Measurements from ENCODE around the gene DUSP22.

Gene DUSP22

DNA sequence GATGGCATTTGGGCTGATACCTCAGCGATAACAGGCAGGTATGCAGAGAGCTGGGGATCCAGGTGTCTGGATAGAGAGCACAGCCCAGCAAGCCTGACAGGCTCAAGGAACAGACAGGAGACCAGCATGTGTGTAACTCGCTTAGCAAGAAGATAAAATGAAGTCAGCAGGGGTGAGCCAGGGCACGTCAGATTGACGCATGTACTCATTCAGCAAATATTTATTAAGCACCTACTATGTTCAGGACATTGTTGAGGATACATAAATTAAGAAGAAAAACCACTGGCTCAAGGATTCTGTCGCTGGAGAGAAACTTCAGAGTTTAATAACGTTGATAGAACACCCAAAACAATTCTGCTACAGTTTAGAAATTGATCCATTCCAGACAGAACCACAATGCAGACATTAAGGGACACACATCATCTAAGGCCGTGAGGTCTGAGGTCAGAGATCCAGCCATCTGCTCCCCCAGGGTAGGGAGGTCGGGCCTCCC, 1.0 kb upstream of the DUSP22 start:
- Histone ChIP-seq H3K4me2 (ENCODE audit: low read depth, low read length) (peak overlapping the region; percentile 95), H3K9ac (ENCODE audit: low read length) (peak overlapping the region; percentile 91)

DNA sequence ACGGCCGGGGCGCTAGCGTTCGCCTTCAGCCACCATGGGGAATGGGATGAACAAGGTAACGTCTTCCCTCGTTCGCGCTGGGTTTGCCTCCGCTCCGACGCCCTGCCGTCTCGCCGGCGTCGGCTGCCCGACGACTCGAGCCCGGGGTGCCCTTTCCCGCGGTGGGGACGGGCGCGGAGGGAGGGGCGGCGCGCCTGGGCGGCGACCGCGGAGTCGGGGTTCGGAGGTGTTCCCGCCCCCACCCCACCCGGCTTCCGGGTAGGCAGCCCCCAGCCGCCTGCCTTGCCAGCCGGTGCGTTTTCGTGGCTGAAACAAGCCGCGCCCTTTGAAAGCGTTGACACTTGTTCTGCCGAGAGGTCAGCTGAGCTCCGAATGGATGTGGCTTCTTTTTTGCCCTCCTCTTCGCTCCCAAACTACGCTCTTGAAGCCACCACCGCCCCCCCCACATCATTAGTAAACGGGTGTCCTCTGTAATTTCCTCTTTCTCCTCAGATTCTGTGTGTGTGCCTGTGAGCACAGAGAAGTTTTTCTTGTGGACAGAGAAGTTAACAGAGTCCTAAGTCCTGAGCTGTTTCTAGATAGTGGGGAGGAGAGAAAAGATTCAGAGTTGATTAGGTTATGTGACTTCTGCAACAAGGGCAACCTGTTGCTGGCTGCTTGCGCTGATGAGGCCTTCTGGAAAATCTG, 362 bp downstream of the DUSP22 start:
- Histone ChIP-seq H2AFZ (ENCODE audit: low read length) (peak overlapping the region; percentile 32), H3K4me2 (ENCODE audit: low read depth, low read length) (peak overlapping the region; percentile 83), H3K4me1 (ENCODE audit: low read length) (peaks cover 52% of the 10 kb centered on the region), H3K27ac (ENCODE audit: low read length) (peak overlapping the region; percentile 89), H3K36me3 (replicated peaks; ENCODE audit: insufficient read depth, low read length) (no peaks in the 10 kb centered on the region), H3K9me3 (replicated peaks; ENCODE audit: insufficient read depth, low read length) (no peaks in the 10 kb centered on the region), H3K4me3 (ENCODE audit: low read length) (peak overlapping the region; percentile 72), H4K20me1 (ENCODE audit: insufficient read depth, low read length) (no peaks in the 10 kb centered on the region), H3K27me3 (replicated peaks; ENCODE audit: insufficient read depth, low read length) (no peaks in the 10 kb centered on the region), H3K9ac (ENCODE audit: low read length) (peak overlapping the region; percentile 82), H3K79me2 (ENCODE audit: low read length) (peaks cover 57% of the 10 kb centered on the region), H3K9me2 (replicated peaks; ENCODE audit: insufficient read depth, low read length) (no peaks in the 10 kb centered on the region), H3F3A (ENCODE audit: insufficient read depth, low read length) (peaks cover 51% of the 10 kb centered on the region)
- TF ChIP-seq, protein P1, sequence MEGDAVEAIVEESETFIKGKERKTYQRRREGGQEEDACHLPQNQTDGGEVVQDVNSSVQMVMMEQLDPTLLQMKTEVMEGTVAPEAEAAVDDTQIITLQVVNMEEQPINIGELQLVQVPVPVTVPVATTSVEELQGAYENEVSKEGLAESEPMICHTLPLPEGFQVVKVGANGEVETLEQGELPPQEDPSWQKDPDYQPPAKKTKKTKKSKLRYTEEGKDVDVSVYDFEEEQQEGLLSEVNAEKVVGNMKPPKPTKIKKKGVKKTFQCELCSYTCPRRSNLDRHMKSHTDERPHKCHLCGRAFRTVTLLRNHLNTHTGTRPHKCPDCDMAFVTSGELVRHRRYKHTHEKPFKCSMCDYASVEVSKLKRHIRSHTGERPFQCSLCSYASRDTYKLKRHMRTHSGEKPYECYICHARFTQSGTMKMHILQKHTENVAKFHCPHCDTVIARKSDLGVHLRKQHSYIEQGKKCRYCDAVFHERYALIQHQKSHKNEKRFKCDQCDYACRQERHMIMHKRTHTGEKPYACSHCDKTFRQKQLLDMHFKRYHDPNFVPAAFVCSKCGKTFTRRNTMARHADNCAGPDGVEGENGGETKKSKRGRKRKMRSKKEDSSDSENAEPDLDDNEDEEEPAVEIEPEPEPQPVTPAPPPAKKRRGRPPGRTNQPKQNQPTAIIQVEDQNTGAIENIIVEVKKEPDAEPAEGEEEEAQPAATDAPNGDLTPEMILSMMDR (IDR thresholded peaks at IDR 0.05; ENCODE audit: low read length) = no peak; the same call in none of the 2 replicates
- TF ChIP-seq EZH2 (optimal IDR thresholded peaks at IDR 0.05; ENCODE audit: low read depth, low read length) (no peak), EZH2phosphoT487 (IDR thresholded peaks at IDR 0.05; ENCODE audit: low read length) (no peak)
- DNase-seq = peak; percentile 99

More for the DNA sequence above, 1.0 kb upstream of the DUSP22 start:
- DNase-seq = peak; percentile 55
- Histone ChIP-seq H3K9me2 (replicated peaks; ENCODE audit: insufficient read depth, low read length) (no peaks in the 10 kb centered on the region), H3K9me3 (replicated peaks; ENCODE audit: insufficient read depth, low read length) (no peaks in the 10 kb centered on the region), H4K20me1 (ENCODE audit: insufficient read depth, low read length) (no peaks in the 10 kb centered on the region), H3K4me1 (ENCODE audit: low read length) (peaks cover 38% of the 10 kb centered on the region), H3K4me3 (ENCODE audit: low read length) (peak overlapping the region; percentile 77), H3K79me2 (ENCODE audit: low read length) (peaks cover 43% of the 10 kb centered on the region), H3F3A (ENCODE audit: insufficient read depth, low read length) (peaks cover 44% of the 10 kb centered on the region), H3K27me3 (replicated peaks; ENCODE audit: insufficient read depth, low read length) (no peaks in the 10 kb centered on the region), H3K27ac (ENCODE audit: low read length) (peak overlapping the region; percentile 89), H3K36me3 (replicated peaks; ENCODE audit: insufficient read depth, low read length) (no peaks in the 10 kb centered on the region), H2AFZ (ENCODE audit: low read length) (peak overlapping the region; percentile 58)
- TF ChIP-seq EZH2 (optimal IDR thresholded peaks at IDR 0.05; ENCODE audit: low read depth, low read length) (no peak), EZH2phosphoT487 (IDR thresholded peaks at IDR 0.05; ENCODE audit: low read length) (no peak)
- TF ChIP-seq, protein P1 (IDR thresholded peaks at IDR 0.05; ENCODE audit: low read length) = no peak

DNA sequence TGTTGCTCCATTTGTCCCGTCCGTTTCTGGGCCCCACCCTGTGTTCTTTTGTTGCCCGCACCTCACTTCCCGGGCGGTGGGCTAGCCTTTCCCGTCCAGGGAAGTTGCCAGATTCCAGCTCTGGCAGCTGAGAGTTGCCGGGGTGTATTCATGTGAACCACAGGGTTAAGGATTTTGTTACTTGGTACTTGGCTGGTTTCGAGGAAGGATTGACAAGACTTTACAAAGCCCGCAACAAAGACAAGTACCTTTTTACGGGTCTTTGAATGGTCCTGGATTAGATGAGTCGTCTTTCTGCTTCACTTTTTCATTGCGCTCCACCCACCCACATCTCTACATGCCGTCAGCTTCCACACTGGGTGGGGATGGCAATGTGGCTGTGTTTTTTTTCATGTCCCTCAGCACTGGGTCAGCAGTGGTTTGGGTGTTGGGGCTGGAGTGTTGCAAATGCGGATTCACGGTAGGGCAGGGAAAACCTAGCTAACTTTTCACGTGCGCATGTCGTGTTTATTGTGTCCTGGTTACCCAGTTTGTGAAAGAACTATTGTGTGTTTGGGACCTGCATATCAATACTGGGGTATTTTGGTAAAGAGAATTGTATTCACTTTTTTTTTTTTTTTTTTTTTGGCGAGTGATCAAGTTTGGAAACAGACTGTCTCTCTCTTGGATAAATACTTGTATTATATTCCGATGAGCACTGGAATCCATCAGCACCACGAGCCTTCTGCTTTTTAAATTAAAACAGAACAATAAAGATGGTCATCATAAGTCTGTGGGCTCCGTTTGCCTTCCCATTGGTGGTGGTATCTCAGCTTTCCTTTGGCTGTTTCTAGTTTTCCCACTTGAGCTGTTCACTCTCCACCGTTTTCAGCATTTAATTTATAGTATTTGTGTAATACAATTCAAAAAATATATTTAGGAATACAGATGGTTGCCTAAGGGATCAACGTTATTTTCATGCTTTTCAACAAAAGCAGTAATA, 1.2 kb downstream of the DUSP22 start:
- TF ChIP-seq EZH2phosphoT487 (IDR thresholded peaks at IDR 0.05; ENCODE audit: low read length) = no peak
- TF ChIP-seq EZH2 (optimal IDR thresholded peaks at IDR 0.05; ENCODE audit: low read depth, low read length) = no peak
- TF ChIP-seq, protein P1 (IDR thresholded peaks at IDR 0.05; ENCODE audit: low read length) = no peak
- peaks cover 60% of the 10 kb centered on the region for H3K4me1 ChIP-seq (ENCODE audit: low read length)
- H3F3A ChIP-seq (ENCODE audit: insufficient read depth, low read length) = peaks cover 56% of the 10 kb centered on the region
- peak overlapping the region; percentile 89 for H3K27ac ChIP-seq (ENCODE audit: low read length)
- H3K9ac ChIP-seq (ENCODE audit: low read length) = peak overlapping the region; percentile 82
- peak overlapping the region; percentile 83 for H3K4me2 ChIP-seq (ENCODE audit: low read depth, low read length)
- H3K79me2 ChIP-seq (ENCODE audit: low read length) = peaks cover 66% of the 10 kb centered on the region
- no peaks in the 10 kb centered on the region for H4K20me1 ChIP-seq (ENCODE audit: insufficient read depth, low read length)
- H3K9me3 ChIP-seq (replicated peaks; ENCODE audit: insufficient read depth, low read length) = no peaks in the 10 kb centered on the region
- no peaks in the 10 kb centered on the region for H3K27me3 ChIP-seq (replicated peaks; ENCODE audit: insufficient read depth, low read length)
- peak; percentile 62 for DNase-seq
- peak overlapping the region; percentile 72 for H3K4me3 ChIP-seq (ENCODE audit: low read length)
- no peaks in the 10 kb centered on the region for H3K36me3 ChIP-seq (replicated peaks; ENCODE audit: insufficient read depth, low read length)
- peak overlapping the region; percentile 32 for H2AFZ ChIP-seq (ENCODE audit: low read length)
- H3K9me2 ChIP-seq (replicated peaks; ENCODE audit: insufficient read depth, low read length) = no peaks in the 10 kb centered on the region
